ENCODE data around the gene CISTR.

DNA sequence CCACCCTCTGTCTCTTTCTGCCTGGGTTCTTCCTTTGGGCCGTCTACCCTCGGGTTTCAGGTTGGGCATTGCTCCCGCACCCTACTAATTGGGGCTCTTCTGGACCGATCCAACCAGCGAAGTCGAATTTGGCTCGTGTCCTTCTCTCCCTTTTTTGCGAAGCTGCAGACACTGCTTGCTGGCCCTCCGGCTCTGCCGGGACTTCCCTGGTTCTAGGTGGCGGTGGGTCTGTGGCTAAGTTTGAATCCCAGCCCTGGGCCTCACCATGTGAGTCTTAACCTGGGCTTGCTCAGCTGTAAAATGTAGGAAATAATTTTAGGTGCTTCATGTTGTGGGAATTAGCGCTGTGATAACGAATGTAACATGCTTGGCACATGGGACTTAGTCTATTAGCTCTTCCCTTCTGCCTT is 418 bp upstream of the CISTR start:
- TF ChIP-seq, protein P1, sequence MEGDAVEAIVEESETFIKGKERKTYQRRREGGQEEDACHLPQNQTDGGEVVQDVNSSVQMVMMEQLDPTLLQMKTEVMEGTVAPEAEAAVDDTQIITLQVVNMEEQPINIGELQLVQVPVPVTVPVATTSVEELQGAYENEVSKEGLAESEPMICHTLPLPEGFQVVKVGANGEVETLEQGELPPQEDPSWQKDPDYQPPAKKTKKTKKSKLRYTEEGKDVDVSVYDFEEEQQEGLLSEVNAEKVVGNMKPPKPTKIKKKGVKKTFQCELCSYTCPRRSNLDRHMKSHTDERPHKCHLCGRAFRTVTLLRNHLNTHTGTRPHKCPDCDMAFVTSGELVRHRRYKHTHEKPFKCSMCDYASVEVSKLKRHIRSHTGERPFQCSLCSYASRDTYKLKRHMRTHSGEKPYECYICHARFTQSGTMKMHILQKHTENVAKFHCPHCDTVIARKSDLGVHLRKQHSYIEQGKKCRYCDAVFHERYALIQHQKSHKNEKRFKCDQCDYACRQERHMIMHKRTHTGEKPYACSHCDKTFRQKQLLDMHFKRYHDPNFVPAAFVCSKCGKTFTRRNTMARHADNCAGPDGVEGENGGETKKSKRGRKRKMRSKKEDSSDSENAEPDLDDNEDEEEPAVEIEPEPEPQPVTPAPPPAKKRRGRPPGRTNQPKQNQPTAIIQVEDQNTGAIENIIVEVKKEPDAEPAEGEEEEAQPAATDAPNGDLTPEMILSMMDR (IDR thresholded peaks at IDR 0.05), result no peak
- no peak for TF ChIP-seq POLR2AphosphoS5 (IDR thresholded peaks at IDR 0.05)

Measured in sigmoid colon (tissue), 4 donors.